Measurements from ENCODE around the gene BET1L.
A peak's percentile ranks its signal among the peaks of the same experiment; 100 is the strongest.

BET1L gene

GRCh38 chr11:209275-210121 is 2.3 kb upstream of the BET1L start:
- DNase-seq (ENCODE audit: low read depth) = no peak
- no peak for TF ChIP-seq CTCF (IDR thresholded peaks at IDR 0.05; ENCODE audit: insufficient read depth, low read depth, low read length, missing control alignments)
- H3K4me3 ChIP-seq (ENCODE audit: low read length) = peak overlapping the region; percentile 70

DNA sequence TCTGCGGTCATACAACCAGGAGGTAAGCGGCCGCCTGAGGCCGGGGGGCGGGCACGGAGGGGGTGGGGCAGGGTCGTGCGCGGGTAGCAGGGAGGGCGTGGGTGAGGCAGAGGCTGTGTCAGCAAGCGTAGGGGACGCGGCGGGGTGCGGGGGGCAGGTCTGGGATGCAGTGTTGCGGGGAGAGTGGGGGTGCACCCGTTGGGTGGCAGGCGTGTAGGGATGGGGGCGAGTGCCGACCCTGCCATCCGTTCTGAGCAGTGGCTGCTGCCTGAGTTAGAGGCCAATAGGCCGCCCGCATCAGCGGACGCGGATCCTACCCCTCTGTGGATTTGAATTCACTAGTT is 1.7 kb upstream of the BET1L start:
- H3K4me3 ChIP-seq (ENCODE audit: low read length) = peak overlapping the region; percentile 70
- DNase-seq (ENCODE audit: low read depth) = no peak
- no peak for TF ChIP-seq CTCF (IDR thresholded peaks at IDR 0.05; ENCODE audit: insufficient read depth, low read depth, low read length, missing control alignments)

DNA sequence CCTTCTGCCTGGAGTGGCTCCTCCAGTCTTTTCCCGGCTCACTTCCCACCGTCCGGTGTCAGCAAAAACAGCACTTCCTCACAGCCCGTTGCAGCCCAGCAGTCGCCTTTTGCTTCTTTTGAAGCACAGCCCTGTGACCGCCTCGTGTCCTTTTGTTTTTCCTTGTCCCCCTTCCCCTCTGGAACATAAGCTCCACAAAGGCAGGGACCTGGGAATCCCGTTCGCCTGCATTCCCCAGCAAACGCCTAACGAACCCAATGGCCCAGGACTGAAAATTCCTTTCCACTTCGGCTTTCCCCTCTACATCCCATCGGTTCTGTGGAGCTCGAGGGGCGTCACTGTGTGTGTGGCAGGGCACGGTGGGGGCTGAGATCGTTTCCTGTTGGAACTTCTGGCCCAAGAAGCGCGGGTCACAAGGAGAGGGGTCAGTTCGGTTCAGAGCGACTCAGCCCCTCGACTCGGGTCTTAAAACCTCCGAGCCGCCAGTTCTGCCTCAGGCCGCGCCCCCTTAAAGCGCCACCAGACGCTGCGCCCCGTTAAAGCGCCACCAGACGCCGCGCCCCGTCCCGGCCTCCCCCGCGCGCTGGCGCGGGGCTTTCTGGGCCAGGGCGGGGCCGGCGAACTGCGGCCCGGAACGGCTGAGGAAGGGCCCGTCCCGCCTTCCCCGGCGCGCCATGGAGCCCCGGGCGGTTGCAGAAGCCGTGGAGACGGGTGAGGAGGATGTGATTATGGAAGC is 1.1 kb upstream of the BET1L start:
- peak overlapping the region; percentile 70 for H3K4me3 ChIP-seq (ENCODE audit: low read length)
- no peak for TF ChIP-seq CTCF (IDR thresholded peaks at IDR 0.05; ENCODE audit: insufficient read depth, low read depth, low read length, missing control alignments)
- peak; percentile 81 for DNase-seq (ENCODE audit: low read depth)

DNA sequence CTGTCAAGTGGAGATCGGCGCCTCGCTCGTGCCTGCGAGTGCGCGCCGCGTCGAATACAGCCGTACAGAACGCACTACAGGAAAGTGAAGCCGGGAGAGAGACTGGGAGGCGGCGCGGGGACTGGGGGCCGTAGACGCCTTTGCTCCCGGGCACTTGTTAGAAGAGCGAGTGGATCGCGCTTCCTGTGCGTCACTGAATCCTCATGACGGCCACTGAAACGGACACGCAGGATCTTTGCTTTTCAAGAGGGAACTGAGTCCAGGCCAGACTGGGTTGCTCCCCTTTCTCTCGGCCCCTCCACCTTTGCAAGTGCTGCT is 623 bp upstream of the BET1L start:
- H3K4me3 ChIP-seq (ENCODE audit: low read length) = peak overlapping the region; percentile 70
- TF ChIP-seq CTCF (IDR thresholded peaks at IDR 0.05; ENCODE audit: insufficient read depth, low read depth, low read length, missing control alignments) = no peak
- DNase-seq (ENCODE audit: low read depth) = peak; percentile 58

- DNase-seq (ENCODE audit: low read depth) = no peak
- H3K4me3 ChIP-seq (ENCODE audit: low read length) = peak overlapping the region; percentile 70
- no peak for TF ChIP-seq CTCF (IDR thresholded peaks at IDR 0.05; ENCODE audit: insufficient read depth, low read depth, low read length, missing control alignments)
Measured at GRCh38 chr11:206526-207207, 532 bp downstream of the BET1L start.

DNA sequence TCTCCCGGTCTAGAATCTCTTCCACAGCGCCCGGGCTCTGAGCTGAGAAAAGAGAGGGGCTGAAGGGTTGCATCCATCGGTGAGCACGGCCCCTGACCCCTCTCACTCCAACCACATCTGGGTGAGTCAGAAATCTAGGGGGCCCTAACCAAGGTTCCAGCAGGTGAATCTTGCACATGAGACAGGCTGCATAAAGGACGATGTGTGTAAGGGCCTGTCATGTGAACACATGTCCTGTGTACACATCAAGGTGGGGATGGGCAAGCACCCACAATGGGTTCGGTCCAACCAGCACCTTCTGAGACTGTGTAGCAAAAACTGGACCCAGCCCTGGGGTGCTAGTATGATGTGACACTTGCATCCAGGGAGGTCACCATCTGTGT is 1.2 kb downstream of the BET1L start:
- peak overlapping the region; percentile 70 for H3K4me3 ChIP-seq (ENCODE audit: low read length)
- TF ChIP-seq CTCF (IDR thresholded peaks at IDR 0.05; ENCODE audit: insufficient read depth, low read depth, low read length, missing control alignments) = no peak
- DNase-seq (ENCODE audit: low read depth) = no peak

Data from epithelial cell of esophagus (primary cell).